Renal pelvis (tissue), 12 donors: ENCODE data around the gene C11orf87. TPM values are rescaled to one million over a fixed set of nuclear protein-coding genes. Genes with fewer than 3 reads are reported as not detected.

Experiments used
- DNase-seq: peaks from one replicate; pipeline ENCODE4 v3.0.0-alpha.2; 2013
- long read RNA-seq, 16 experiments: transcript quantifications; one replicate each; lab custom pipeline, GENCODE V29; 2026
- polyA plus RNA-seq, 3 donors: library from polyadenylated mRNA; unstranded; fragments of 120-200 nt; gene quantifications; one replicate each; pipeline ENCODE4 v1.2.1, GENCODE V29; 2013; ENCODE audit not compliant: insufficient read length in 3 of 3

Gene C11orf87
- polyA plus RNA-seq, result under 1 TPM; 0.07 to 0.23 (median 0.09) TPM
- long read RNA-seq, donor 1, result 0 reads
- long read RNA-seq, donor 2, result 0 reads
- long read RNA-seq, donor 3, result 0 reads
- long read RNA-seq, donor 4, result 0 reads
- long read RNA-seq, donor 5, result 0 reads
- long read RNA-seq, donor 6, result 0 reads
- long read RNA-seq, donor 7, result 0 reads
- long read RNA-seq, donor 8, result 0 reads
- long read RNA-seq, donor 9, result 0 reads
- long read RNA-seq, donor 10, result 0 reads
- long read RNA-seq, donor 11, full-length matches to known transcripts, result 3 of 3 reads
- long read RNA-seq, donor 11, partial matches to known transcripts, result 0 of 3 reads
- long read RNA-seq, donor 11, other reads (novel, unspliced or antisense), result 0 of 3 reads
- long read RNA-seq, donor 12, result 0 reads
- long read RNA-seq, donor 13, result 0 reads
- long read RNA-seq, donor 14, result 0 reads
- long read RNA-seq, donor 15, result 0 reads
- long read RNA-seq, donor 16, result 0 reads

GRCh38 chr11:109421981-109422869 is at the start of gene C11orf87:
TSS of gene C11orf87 (plus strand) at chr11:109422190. CDS start at chr11:109423634, 1,444 bp downstream.
- no peak for DNase-seq

- DNase-seq, result no peak
These were observed 48.0 kb upstream of the C11orf87 start for GRCh38 chr11:109374032-109374431.

DNA sequence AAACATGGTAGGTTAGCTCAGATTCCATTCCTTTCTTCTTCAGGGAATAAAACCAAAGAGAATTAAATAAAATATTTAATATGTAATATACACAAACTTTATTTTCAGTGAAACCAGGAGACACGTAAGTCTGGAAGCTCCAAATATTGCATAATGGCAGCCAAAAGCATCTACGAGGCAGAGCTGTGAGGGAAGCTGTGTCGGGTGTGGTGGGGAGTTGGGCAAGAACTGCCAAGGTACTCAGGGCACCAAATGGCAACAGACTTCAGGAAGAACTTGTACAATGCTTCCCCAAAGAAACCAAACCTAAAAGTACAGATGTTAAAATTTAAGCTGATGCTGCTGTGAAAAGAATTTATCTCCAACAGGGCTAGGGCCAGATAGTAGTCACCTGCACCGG is 47.5 kb upstream of the C11orf87 start:
- DNase-seq, result no peak

DNA sequence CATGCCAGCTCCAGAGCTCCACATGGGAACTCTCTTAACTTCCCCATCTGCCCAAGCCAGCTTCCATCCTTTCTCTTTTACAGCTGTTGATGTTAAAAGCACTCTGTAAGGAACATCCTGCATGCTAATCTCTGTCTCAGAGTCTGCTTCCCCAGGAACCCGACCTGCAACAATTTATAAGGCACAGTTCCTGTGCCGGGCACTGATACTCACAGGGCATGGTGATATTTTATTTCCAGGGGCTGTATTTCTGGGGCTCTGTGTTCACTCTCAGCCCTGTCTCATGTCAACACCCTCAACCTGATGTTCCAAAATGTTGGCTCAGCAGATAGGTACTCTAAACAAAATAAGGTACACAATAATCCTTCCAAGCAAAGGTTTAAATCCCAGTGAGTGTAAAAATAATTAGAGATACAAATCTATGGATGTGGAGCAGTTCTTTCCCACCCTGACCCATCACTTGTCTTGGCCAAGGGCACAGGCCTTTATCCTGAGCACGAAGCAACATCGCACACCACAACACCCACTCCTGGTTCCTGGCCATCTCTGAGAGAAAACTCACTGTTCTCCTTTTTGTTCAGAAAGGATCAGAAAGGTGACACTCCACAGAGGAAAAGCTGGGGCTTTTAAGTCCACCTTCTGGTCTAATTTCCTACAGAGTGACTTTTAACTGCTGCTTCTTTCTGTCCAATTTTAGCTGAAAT is 44.8 kb upstream of the C11orf87 start:
- DNase-seq, result no peak

- DNase-seq, result no peak
These were observed 44.0 kb upstream of the C11orf87 start for GRCh38 chr11:109378034-109378433.

DNA sequence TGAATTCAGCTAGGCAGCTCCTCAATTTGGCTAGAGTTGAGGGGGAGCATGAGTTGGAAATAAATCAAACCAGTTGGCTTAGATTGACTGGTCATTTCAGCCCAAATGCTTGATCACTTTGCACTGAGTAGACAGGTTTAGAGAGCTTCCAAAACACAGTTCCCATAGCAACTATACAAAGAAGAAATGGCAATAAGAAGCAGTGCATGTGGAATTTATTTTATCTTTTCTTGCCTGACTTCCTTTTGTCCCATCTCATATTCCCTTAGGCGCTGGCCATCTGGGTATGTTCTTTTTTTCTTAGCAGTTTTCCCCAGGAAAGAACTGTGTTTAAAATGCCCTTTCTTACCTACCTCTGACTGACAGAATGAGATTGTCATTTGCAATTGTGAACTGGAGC is 38.7 kb upstream of the C11orf87 start:
- DNase-seq, result no peak

DNA sequence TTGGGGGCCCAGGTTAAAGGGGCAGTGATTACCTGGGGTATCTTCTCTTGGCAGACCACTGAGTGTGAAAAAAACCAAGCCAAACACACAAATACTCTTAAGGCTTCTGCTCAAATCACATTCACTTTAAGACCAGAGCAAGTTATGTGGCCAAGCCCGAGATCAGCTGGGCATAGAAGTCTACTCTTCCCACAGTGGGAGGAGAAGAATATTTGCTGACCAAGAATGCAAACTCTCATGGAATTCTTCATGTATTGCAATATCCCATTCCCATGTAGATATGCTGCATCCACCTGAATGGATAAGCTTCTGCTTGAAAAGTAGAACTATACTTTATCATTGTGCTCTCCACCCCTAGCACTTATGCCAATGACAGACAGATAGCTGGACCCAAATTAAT is 37.1 kb upstream of the C11orf87 start:
- DNase-seq, result no peak

DNA sequence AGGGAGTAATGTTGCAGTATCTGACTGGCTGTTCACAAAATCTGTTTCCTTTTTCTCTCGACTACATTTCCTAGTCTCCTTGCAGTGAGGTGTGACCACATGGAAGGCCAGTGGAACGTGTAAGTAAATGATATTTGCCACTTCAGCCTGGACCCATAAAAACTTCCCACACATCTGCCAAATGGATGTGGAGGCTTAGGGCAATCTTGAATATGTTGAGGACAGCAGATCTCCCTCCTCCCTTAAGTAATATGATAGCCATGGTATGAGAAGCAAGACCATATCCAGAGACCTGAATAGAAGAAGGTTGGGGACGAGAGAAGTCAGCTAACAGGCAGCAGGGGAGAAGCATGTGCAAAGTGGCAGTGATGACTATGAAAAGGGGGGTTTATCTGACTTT is 33.0 kb upstream of the C11orf87 start:
- peak; percentile 29 for DNase-seq

DNA sequence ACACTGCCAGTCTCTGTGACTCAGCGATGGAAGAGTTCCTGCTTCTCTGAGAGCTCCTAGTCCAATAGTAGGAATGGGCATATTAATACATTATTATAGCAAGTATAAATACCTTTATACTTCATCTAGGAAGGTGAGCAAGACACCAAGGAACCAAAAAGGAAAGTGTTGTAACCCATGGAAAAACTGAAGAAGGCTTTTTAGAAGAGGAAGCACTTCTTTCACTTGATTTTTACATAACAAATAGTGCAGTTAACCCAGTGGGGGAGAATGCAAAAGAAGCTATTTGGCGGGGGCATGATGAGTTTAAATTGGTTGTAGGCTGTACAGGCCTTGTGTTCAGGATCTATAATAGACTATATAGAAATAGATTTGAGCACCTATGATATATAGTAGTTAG is 31.2 kb upstream of the C11orf87 start:
- no peak for DNase-seq

GRCh38 chr11:109401545-109401944 is 20.4 kb upstream of the C11orf87 start:
- no peak for DNase-seq

DNA sequence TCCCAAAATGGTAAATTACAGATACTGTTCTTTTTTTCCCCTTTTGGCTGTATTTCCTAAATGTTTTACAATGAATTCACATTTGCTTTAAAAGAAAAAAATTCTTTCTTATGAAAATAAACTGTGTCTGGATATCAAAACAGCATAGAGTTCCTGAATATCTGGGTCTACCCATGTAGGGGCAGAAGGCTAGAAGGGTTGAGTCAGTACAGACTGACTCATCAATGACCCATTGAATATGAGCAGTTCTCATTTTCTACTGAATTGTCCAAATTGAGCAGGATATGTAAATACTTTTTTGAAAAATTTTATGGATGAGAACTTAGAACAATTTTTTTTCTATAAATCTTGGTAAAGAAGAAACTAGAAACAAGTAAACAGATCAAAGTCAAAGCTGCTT is 16.3 kb upstream of the C11orf87 start:
- DNase-seq, result no peak

DNA sequence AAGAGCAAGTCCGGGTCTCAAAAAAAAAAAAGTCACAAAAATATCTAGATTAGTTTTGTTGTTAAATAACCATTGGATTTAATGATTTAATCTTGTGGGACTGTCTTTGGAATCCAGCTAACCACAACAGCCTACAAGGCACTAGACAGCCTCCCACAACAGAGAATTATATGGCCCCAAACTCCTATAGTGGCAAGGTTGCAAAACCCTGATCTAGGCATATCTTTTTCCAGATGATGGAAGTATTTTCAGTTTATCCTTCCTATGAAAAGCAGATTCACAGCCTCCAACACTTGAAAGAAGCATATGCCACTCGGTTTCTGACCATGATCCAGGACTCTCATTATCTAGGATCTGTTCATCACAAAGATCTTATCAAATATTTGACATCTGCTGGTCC is 5.4 kb upstream of the C11orf87 start:
- DNase-seq, result no peak

DNA sequence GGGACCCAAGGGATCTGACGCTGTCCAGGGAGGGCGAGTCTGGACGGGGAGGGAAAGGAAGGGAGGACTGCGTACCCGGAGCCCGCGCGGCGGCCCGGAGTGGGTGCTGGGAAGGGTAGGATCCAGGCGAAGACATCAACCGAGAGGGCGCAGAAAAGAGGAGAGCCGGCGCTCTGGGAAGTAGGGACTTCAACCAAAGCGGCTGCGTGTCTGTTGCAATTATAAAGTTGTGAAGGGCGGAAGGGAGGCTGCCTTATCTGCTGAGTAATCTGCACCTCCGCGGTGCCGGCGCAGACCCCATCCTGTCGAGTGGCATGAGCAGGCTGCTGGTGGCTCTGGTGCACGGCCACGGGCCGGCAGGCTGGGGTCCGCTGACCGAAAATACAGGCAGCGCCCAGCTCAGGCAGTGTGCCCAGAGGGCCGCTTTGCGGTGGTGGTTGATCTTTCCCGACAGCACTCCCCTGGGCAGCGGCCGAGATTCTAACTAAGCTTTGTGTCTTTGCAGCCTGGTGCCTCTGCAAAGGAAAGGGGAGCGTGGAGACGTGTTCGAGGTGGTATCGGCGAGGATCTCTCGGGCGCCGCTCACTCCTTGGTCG is 978 bp downstream of the C11orf87 start:
- DNase-seq, result no peak

DNA sequence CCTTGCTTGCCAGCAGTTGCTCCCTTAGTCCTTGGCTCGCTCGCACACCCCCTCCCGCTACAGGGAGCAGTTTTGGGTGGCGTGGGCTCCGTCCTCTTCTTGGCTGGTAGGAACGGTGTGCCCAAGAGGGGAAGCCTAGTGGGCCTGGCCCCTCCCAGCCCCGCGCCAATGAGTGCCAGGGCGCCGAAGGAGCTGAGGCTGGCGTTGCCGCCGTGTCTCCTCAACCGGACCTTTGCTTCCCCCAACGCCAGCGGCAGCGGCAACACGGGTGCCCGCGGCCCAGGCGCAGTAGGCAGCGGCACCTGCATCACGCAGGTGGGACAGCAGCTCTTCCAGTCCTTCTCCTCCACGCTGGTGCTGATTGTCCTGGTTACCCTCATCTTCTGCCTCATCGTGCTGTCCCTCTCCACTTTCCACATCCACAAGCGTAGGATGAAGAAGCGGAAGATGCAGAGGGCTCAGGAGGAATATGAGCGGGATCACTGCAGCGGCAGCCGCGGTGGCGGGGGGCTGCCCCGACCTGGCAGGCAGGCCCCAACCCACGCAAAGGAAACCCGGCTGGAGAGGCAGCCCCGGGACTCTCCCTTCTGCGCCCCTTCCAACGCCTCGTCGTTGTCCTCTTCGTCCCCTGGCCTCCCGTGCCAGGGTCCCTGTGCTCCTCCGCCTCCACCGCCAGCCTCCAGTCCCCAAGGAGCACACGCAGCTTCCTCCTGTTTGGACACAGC is 1.6 kb downstream of the C11orf87 start:
- DNase-seq, result no peak

- DNase-seq, result peak; percentile 65
These were observed 2.9 kb downstream of the C11orf87 start for GRCh38 chr11:109424901-109425300.

- no peak for DNase-seq
These were observed 3.6 kb downstream of the C11orf87 start for GRCh38 chr11:109425554-109425953.

- DNase-seq, result no peak
These were observed 4.7 kb downstream of the C11orf87 start for GRCh38 chr11:109426442-109427240.

GRCh38 chr11:109432105-109432504 is 10.1 kb downstream of the C11orf87 start:
- DNase-seq, result no peak

DNA sequence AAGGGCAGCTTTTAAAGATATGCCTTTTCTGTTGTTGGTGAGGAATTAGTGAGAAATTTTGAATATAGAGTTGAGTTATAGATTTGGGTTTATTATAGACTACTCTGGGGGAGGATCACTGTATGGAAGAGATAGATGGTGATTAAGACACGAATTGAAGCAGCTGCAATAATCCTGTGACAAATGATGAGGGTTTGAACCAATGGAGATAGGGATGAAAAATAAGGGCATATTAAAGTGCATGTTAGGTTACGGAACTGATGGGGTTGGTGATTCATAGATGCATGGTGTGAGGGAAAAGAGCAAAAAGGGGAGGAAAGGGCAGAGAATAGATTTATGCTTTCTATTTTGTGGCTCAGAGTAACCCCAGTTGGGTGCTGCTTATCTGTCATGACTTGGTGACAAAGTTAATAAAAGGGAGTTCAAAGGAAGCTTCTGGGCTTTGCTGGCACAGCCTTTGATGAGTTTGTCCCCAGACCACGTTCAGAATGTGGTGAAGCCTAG is 11.8 kb downstream of the C11orf87 start:
- DNase-seq, result no peak

DNA sequence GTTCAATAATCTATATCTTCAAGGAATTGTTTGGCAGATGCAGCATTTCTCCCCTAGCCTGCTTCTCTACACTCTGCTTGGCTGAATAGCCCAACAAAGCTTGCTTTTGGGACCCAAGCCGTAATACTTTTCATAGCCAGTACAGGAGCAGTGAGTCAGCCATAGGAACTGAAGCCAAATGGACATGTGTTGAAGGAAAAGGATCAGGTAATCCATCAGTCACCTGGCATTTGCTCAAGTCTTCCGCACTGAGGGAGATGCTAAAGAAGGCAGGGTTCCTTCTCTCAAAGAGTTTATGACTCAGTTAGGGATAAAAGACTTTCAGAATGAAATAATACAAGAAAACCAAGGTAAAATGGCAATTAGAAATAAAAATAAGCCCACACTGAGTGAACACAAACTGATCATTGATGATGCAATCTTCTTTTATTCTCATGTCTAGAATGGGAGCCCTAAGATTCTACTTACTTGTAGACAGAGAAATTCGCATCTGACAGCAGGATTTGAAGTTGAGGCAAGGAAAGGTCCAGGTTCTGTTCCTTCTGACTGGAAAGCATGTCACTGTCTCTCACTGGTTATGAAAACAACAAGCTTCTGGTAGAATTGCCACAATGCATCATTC is 13.2 kb downstream of the C11orf87 start:
- no peak for DNase-seq
